RPMI7951 (cell line): Measurements from ENCODE around the gene RAB5A. TPM values are rescaled to one million over a fixed set of nuclear protein-coding genes. Genes with fewer than 3 reads are reported as not detected.
A peak's percentile ranks its signal among the peaks of the same experiment; 100 is the strongest.
"Not testable (repeated sequence)": the region's sequence is repeated elsewhere in the genome, so short reads cannot be mapped to it uniquely, and the experiment has no call there.

Experiments used
- DNase-seq: peaks from one replicate; pipeline ENCODE4 v3.0.0-alpha.2; 2012; ENCODE audit warnings: low read depth
- total RNA-seq: library from RNA; depleted of rRNA; stranded (reverse); fragments of >200 nt; shearing (Covaris generic); gene quantifications from 2 replicates; pipeline ENCODE4 v1.2.3, GENCODE V29; 2014

RAB5A gene
- total RNA-seq, 1 experiment from 2014 or later: 111 TPM

DNA sequence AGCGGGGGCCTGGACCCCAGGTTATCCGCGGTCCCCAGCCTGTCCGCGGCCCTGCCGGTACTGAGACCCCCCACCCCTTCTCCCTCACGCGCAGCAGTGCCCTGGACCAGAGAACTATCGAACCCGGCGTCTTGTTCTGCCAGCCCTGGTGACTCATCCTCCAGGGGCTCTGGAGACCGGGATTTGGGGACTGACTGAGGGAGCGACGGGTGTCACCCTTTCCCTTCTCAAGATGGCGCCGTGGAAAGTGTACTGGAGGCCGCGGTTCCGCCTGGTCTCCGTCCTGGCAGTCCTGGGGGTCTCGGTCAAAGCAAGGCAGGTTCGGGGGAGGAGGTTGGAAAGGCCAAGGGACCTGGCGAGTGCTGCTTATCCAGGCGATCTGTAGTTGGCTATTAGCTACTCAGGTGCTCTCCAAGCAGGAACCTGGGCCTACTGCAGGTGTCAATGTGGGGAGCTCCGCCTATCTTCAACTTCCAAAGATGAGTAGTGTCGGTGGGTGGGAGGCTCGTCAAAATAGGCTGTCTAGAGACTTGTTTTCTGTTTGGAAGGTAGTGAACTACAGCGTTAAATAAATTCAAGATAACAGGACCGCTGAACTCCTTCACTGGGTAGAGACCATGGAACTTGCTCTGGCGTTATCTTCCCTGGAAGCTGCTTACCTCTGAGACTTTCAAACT is 790 bp downstream of the RAB5A start:
- DNase-seq: peak; percentile 51

DNA sequence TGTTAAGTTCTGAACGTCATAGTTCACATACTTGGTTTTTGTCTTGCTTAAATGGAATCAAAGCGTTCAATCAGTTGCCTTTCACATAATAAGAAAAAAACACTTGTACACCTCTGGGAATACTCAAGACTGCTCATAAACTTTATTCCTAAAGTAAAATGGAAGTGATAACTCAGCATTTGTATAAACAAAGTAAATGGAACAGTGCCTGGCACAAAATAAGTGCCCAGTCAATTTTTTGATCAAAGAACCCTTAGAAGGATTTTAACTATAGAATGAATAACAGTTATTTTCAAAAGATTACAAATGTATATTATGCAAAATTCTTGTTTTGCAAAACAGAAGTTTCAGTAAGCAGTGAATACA is 1.3 kb downstream of the RAB5A start:
- no peak for DNase-seq

DNA sequence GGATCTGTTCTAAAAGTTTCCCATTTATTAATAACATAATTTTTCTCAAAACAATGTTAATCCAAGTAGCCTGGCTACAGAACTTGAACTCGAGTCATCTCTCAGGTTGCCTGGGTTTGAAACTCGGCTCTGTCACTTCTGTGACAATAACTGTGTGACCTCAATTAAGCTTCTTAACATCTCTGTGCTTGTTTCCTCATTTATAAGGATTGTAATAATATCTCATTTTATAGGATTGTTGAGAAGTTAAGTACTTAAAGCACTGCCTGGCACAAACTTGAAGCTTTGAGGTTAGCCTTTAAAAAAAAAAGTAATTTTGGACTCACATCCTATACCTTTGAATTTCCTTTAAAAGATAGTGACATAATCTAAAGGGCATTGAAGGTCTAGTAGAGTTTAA is 3.4 kb downstream of the RAB5A start:
- DNase-seq: no peak

DNA sequence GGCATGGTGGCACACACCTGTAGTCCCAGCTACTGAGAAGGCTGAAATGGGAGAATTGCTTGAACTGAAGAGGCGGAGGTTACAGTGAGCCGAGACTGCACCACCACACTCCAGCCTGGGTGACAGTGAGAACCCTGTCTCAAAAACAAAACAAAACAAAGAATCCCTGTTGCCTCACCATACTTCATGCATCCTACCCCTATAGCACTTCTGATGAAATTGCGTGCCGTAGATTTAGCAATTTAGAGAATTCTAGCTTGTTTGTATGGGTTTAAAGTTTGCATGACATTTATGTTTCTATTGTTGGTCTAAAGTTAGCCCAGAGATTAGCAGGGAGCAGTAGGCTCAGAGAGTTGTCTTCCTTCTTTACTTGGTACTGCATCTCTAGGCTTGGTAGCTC is 7.8 kb downstream of the RAB5A start:
- DNase-seq: no peak

DNA sequence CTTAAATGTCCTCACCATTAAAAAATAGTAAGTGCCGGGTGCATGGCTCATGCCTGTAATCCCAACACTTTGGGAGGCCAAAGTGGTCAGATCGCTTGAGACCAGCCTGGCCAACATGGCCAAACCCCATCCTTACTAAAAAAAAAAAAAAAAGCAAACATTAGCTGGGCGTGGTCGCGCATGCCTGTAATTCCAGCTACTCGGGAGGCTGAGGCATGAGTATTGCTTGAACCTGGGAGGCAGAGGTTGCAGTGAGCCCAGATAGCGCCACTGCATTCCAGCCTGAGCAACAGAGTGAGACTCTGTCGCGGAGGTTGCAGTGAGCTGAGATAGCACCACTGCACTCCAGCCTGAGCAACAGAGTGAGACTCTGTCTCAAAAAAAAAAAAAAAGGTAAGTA is 10.5 kb downstream of the RAB5A start:
- not testable (repeated sequence) for DNase-seq

DNA sequence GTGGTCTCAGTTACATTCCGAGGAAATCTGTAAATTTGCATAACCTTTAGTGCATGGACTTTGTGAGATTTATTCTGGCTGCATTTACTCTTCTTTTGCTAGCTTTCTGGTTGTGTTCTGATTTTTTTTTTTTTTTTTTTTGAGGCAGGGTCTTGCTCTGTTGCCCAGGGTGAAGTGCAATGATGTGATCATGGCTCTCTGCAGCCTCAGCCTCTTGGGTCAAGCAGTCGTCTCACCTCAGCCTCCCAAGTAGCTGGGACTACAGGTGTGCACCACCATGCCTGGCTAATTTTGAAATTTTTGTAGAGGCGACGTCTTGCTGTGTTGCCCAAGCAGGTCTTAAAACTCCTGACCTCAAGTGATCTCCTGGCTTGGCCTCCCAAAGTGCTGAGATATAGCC is 12.6 kb downstream of the RAB5A start:
- DNase-seq: no peak

DNA sequence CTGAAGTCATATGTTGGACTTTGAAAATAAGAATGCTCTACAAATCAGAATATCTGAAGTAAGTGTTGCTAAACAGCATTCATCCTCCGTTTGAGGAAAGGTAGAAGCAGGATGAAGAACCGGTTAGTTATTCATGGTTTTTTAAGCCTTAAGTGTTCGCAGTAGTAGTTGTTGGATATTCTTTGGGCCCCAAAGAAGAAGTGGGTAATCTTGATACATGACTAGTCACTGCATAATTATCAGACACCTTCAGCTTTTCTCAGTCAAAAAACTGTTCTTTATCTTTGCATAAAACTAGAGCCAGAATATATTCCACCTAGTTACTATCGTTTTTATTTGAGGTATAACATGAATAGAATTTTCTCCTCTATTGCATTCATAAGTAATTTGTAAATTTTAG is 13.8 kb downstream of the RAB5A start:
- no peak for DNase-seq

DNA sequence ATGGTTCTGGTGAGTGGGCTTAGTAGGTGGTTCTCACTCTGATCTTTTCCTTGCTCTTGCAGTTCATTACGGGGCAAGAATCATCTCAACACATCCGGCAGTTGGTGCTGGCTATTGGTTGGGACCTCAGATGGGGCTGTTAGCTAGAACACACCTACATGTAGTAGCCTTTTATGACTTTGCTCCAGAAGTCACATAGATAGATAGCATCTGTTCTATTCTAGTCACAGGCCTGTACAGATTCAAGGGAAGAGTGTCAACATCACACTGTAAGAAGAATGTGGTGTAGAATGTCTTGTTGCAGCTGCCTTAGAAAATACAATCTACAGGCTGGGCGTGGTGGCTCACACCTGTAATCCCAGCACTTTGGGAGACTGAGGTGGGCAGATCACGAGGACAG is 15.1 kb downstream of the RAB5A start:
- no peak for DNase-seq

DNA sequence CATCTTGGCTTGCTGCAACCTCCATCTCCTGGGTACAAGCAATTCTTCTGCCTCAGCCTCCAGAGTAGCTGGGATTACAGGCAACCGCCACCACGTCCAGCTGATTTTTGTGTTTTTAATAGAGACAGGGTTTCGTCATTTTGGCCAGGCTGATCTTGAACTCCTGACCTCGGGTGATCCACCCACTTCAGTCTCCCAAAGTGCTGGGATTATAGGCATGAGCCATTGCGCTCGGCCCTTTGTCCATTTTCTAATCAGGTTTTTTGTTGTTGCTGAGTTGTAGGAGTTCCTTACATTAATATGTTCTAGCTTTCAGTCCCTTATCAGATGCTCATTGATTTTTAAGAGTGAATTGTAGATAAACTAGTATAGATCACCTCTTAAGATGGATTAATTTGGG is 20.3 kb downstream of the RAB5A start:
- no peak for DNase-seq

DNA sequence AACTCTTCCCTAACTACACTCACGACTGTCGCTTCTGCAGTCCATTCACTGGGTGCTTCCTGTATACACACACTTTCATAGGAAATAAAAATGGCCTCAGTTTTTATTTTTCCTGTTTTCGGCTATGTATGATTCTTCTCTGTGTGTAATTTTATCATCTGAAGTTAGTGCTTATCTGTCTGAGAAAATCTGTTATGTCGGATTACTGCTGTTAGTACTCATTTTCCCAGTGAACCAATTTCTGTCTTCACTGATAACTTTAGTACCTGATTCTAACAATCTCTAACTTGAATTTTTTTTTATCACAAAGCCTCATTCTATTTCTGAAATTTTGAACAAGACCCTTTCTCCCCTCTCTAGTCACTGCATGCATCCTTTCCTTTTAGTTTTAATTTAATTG is 20.9 kb downstream of the RAB5A start:
- no peak for DNase-seq

DNA sequence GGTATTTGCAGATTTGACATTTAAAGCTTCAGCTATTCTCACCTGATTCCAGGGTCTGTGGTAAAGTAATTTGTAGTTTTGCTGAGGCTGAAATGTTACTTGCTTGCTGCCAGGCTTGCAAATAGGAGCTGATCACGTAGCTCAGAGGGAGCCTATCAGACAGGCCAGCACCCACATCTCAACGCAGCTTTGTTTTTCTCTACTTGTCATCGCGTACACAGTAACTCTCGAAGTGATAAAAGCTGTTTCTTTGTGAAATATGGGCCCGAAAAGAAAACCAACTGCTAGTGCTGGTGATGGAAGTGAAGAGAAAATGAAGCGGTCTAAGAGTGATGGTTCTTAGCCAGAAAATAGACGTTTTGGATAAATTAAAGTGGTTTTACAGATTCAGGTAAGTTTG is 23.4 kb downstream of the RAB5A start:
- no peak for DNase-seq

DNA sequence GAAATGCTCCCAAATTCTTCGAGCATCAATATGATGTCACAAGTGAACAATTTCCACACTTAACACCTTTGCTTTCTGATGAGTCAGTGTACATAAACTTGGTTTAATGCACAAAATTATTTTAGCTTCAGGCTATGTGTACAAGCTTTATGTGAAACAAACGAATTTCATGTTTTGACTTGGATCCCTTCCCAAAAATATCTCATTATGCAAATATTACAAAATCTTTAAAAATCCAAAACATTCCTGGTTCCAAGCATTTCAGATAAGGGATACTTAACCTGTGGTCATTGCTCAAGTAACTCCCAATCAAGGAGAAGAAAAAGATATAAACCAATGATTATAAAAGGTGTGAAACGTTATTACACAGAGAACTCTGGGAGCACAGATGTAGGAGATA is 25.2 kb downstream of the RAB5A start:
- DNase-seq: peak; percentile 5

DNA sequence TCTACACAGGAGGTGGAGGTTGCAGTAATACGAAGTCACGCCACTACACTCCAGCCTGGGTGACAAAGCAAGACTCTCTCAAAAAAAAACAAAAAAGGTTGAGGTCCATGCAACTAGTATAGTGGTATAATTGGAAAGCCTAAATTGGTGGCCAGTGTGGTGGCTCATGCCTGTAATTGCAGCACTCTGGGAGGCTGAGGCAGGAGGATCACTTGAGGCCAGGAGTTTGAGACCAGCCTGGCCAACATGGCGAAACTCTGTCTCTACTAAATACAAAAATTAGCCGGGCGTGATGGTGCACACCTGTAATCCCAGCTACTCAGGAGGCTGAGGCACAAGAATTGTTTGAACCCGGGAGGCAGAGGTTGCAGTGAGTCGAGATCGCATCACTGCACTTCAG is 42.0 kb downstream of the RAB5A start:
- DNase-seq: not testable (repeated sequence)

DNA sequence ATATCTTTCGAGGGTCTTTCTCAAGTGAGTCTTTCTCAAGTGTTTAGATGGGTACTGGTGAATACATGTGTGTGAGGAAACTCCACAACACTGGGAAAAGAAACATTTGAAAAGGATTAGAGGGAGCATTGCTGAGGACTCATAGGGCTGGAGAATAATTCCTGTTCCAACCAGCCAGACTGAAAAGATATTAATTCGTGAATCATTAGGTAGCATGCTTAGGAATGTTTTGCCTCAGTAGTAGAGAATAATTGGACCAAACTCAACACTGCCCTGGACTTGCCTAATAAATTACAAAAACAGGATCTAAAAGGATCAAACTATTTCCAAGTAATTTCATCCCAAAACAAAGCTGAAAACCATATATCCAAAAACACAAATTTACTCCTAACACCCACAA is 47.9 kb downstream of the RAB5A start:
- DNase-seq: no peak

DNA sequence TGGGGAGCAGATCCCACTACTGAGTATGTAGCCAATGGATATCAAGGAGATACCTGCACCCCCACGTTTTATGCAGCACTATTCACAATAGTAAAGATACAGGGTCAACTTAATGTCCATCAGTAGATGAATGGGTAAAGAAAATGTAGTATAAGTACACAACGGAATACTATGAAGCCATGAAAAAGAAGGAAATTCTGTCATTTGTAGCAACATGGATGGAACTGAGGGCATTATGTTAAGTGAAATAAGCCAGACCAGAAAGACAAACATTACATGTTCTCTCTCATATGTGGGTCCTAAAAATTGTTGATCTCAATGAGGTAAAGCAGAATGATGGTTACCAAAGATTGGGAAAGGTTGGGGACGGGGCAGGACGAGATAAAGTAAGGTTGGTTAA is 50.6 kb downstream of the RAB5A start:
- DNase-seq: no peak

DNA sequence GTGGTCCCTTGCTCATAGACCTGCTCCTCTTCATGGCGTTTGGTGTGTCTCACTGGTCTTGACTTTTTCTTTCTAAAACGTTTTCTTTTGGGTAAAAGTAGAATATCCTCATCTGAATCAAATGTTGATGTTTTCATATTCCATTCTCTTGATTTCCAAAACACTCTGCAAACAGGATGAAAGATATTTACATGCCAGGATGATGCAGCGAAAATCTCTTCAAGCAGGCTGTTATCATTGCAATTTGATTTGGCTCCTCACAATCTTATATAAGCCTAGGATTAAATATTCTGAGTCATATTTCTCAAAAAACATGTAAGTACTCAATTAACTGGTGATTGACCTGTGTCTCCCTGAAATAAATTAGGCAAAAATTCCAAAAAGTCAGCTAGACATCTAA is 55.0 kb downstream of the RAB5A start:
- no peak for DNase-seq

DNA sequence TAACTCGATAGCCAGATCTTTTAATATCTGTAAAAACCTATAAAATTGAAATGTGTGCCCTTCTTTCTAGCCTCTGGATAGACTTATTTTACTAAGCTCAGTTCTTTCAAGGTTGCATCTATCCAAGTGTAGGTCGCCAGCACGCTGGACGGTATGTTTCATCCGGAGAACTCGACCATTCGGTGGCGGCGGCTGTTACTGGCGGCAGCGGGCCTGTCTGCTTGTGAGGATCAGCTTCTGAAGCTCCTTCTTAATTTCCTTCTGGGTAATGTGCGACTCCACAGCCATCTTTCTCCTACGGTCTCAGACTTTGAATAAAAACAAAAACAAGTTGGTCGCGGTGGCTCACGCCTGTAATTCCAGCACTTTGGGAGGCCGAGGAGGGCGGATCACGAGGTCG is 61.1 kb downstream of the RAB5A start:
- DNase-seq: no peak

DNA sequence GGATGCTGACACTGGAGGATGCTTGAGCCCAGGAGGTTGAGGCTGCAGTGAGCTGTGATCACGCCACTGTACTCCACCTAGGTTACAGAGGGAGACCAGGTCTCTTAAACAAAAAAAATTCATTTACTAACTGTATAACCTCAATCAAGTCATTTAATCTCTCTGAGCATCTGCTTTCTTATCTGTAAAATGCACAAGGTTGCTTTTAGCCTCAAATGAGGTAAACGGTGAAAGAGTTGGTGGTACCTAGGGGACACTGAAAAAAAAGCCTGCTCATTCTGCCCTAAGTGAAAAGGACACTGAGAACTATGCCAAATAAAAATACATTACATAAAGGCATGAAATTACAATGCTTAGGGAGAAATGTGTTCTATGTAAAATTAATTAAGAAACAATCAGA is 61.7 kb downstream of the RAB5A start:
- DNase-seq: no peak

DNA sequence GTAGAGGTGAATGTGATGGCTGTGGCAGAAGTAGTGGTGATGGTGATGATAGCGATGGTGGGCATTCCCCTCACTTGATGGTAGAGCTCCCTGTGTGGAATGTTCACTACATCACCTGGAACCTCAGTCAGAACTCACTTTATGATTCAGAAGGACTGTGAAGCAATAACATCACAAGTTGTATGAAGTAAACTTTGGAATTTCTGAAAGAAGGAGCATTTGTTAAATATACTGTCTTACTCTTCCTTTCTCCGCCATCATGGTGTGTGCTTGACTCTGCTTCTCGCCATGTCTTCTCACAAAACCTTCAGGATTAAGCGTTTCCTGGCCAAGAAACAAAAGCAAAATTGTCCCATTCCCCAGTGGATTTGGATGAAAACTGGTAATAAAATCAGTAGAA is 65.3 kb downstream of the RAB5A start, which contains the start of gene PP2D1:
Gene PP2D1, minus strand, starts transcription at position 101 of the 400 bp plus-strand sequence. CDS start 192 bp downstream, outside the sequence.
- no peak for DNase-seq

DNA sequence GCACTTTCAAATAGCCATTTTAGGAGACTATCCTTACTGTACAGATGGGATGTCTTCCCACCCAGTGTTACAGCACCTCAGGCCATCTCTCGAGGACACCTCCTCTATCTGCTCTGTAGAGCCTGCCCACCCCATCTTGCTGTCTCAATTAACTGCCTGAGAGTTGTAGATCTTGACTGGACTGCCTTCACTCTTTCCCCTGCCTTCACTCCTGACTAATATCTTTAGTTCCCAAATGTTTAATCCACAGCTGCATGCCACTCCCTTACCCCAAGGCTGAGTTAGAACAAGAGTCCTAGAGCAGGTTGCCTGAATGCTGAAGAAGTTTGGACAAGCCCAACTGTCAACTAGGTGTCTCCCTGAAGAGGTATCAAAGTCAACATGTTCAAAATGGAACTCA is 66.5 kb downstream of the RAB5A start:
- DNase-seq: no peak

DNA sequence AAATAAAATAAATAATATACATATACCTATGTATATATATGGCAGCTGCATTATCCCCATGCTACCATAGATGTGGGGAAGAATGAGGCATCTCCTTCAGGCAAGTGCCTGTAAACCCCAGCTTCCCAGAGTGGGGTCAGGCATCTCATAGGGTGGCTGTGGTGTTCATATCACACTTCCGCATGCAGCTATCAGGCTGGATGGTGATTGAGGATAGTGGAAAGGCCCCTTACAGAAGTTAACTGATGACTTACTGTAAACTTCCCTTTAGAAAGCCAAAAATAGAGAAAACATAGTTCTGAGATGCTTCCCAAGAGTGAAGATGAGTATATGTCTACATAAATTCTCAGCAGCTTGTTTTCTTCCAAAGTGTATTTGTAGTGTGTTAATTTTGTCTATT is 68.6 kb downstream of the RAB5A start:
- DNase-seq: no peak

DNA sequence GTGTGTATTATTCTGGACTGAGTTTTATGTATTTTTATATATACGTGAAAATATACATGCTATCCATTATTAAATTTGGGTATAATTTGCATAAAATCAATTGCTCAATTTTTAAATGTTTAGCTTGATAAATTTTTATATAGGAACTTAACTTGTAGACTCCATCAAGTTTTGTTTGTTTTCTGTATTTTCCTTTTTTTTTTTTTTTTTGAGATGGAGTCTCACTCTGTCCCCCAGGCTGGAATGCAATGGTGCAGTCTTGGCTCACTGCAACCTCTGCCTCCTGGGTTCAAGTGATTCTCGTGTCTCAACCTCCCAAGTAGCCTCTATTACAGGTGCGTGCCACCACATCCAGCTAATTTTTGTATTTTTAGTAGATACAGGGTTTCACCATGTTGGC is 69.2 kb downstream of the RAB5A start:
- not testable (repeated sequence) for DNase-seq

DNA sequence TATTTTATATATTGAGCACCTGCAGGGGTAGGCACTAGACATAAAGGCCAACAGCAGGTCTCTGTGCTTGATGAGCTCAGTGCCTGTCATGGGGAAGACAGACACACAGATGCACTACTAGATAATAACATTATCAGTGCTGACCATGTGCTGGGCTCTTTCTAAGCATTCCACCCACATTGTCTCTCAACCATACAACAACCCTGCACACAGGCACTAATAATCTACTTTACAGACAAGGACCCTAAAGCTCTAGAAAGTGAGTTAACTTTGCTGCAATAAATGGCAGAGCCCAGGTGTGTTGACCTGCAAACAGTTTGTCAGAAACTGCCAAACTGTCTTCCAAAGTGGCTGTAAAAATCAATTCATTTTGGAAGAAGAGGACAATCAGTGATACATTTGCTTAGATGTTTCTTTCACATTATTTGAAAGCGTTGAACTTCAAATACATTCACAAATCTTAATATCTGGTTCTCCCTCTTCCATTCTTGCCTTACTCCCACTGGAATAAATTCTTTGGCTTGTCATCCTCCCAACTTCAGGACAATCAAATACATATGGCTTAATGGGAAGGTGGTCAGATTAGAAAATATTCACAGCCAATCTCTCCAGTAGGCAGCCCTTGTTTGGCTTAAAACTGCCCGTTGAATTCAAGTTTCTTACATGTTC is 76.2 kb downstream of the RAB5A start:
- DNase-seq: no peak
